HepG2 (cell line): ENCODE results near the gene SND1. TPM values are rescaled to one million over a fixed set of nuclear protein-coding genes. Genes with fewer than 3 reads are reported as not detected.

Experiments
- ATAC-seq: fragments of 200-7000 bp; cut with Tn5 transposase; 3 replicates; pipeline ENCODE4 v1.9.1; 2020; ENCODE audit warnings: mild to moderate bottlenecking, moderate library complexity
- BruUV-seq: library from RNA; stranded (reverse); fragments of 400-500 nt; replicated peaks from 2 replicates; lab custom pipeline; 2021; lab: Mats Ljungman, UMichigan
- CTCF ChIA-PET: fragments of 300-600 bp; formaldehyde crosslinking; extraction: SDS; loops from one replicate; lab custom pipeline; 2021; ENCODE audit warnings: low total read pairs, inconsistent platforms, low intra/inter-chr PET ratio; lab: Yijun Ruan, JAX
- POLR2A ChIA-PET: fragments of 350-600 bp; sonication (Branson Sonifier 250); formaldehyde crosslinking; loops from one replicate; lab custom pipeline; 2020; ENCODE audit warnings: antibody characterized with exemption, inconsistent platforms; lab: Yijun Ruan, JAX
- DNase-seq: peaks from one replicate; pipeline ENCODE4 v3.0.0-alpha.2; 2015; ENCODE audit warnings: low spot score
- FAIRE-seq: peaks from 3 replicates; lab custom pipeline; 2011; peaks lifted over from hg19 to GRCh38; lab: Jason Lieb, UNC
- H2AFZ ChIP-seq: one replicate; pipeline ENCODE4 v1.6.1; 2011; ENCODE audit warnings: low read length, inconsistent platforms
- H3K27ac ChIP-seq: fragments of 300-600 bp; 3 replicates; pipeline ENCODE4 v1.8.0; 2011; ENCODE audit warnings: mixed run types, mild to moderate bottlenecking, mixed read lengths, low read length, inconsistent platforms; ENCODE audit not compliant: insufficient read depth; ENCODE audit errors: extremely low read length
- H3K27me3 ChIP-seq, 2 experiments: fragments of 200-600 bp in 1 of 2; 2 replicates in 1 of 2; 3 replicates in 1 of 2; pipeline versions ENCODE4 v1.6.0 to v1.8.0; 2011; ENCODE audit warnings: low read length in 2 of 2, mild to moderate bottlenecking in 2 of 2, moderate library complexity in 2 of 2, inconsistent platforms in 1 of 2; ENCODE audit not compliant: insufficient read depth in 2 of 2, control insufficient read depth in 1 of 2
- H3K36me3 ChIP-seq, 2 experiments: fragments of 200-600 bp in 1 of 2; replicated peaks in 1 of 2; 2 replicates in 1 of 2; 3 replicates in 1 of 2; pipeline versions ENCODE4 v1.5.1 to v1.8.0; 2011; ENCODE audit warnings: low read length in 2 of 2, inconsistent platforms in 1 of 2; ENCODE audit not compliant: insufficient read depth in 2 of 2, control insufficient read depth in 1 of 2
- H3K4me1 ChIP-seq: 2 replicates; pipeline ENCODE4 v1.5.1; 2012; ENCODE audit warnings: low read length, inconsistent platforms; ENCODE audit not compliant: insufficient read depth
- H3K4me2 ChIP-seq: 2 replicates; pipeline ENCODE4 v1.6.0; 2011; ENCODE audit warnings: low read depth, low read length, inconsistent platforms
- H3K4me3 ChIP-seq, 3 experiments: fragments of 200-600 bp in 1 of 3; sonication (generic), shearing (Covaris generic) in 1 of 3; replicated peaks in 1 of 3; 2 replicates each; pipeline ENCODE4 v1.5.1; 2011 to 2016; ENCODE audit warnings: low read length in 3 of 3, inconsistent platforms in 2 of 3, low read depth in 2 of 3, mild to moderate bottlenecking in 2 of 3, control low read depth in 1 of 3, mixed read lengths in 1 of 3; ENCODE audit not compliant: insufficient read depth in 1 of 3
- H3K79me2 ChIP-seq: one replicate; pipeline ENCODE4 v1.6.1; 2011; ENCODE audit warnings: low read length, inconsistent platforms; ENCODE audit not compliant: insufficient read depth
- H3K9ac ChIP-seq: 2 replicates; pipeline ENCODE4 v1.6.0; 2011; ENCODE audit warnings: mild to moderate bottlenecking, low read depth, low read length, inconsistent platforms; ENCODE audit not compliant: insufficient read depth
- H3K9me3 ChIP-seq: 2 replicates; pipeline ENCODE4 v1.5.1; 2012; ENCODE audit warnings: mild to moderate bottlenecking, low read length
- H4K20me1 ChIP-seq: 2 replicates; pipeline ENCODE4 v1.6.0; 2011; ENCODE audit warnings: inconsistent platforms, mild to moderate bottlenecking, low read length, moderate library complexity; ENCODE audit not compliant: insufficient read depth
- GMEB1 ChIP-seq: sonication (generic); formaldehyde crosslinking; IDR thresholded peaks from 2 replicates; pipeline ENCODE4 v1.5.1; 2020; ENCODE audit warnings: missing genetic modification reagents, mild to moderate bottlenecking, borderline replicate concordance
- MAFK ChIP-seq, 2 experiments: IDR thresholded peaks in 1 of 2; conservative IDR thresholded peaks in 1 of 2; 2 replicates each; pipeline ENCODE4 v1.6.1; 2011; ENCODE audit warnings: improper control_type of control experiment in 2 of 2, low read length in 2 of 2
- POLR2AphosphoS5 ChIP-seq: IDR thresholded peaks from 2 replicates; pipeline ENCODE4 v1.6.1; 2012; ENCODE audit warnings: low read depth, low read length
- ZHX2 ChIP-seq, 2 experiments: sonication (generic) in 1 of 2; formaldehyde crosslinking in 1 of 2; IDR thresholded peaks; 2 replicates each; pipeline versions ENCODE4 v1.6.1 to v1.9.0; 2014 to 2022; ENCODE audit warnings: antibody characterized with exemption in 1 of 2, borderline replicate concordance in 1 of 2, inconsistent platforms in 1 of 2, low read depth in 1 of 2, missing genetic modification reagents in 1 of 2
- ZNF160 ChIP-seq: sonication (generic); formaldehyde crosslinking; IDR thresholded peaks from 2 replicates; pipeline ENCODE4 v1.8.0; 2022; ENCODE audit warnings: mild to moderate bottlenecking, inconsistent platforms, missing genetic modification reagents
- ZNF329 ChIP-seq: sonication (generic); formaldehyde crosslinking; IDR thresholded peaks from 2 replicates; pipeline ENCODE4 v1.9.0; 2021; ENCODE audit warnings: low read depth, mild to moderate bottlenecking, missing genetic modification reagents
- ZNF790 ChIP-seq: sonication (generic); formaldehyde crosslinking; IDR thresholded peaks from 2 replicates; pipeline ENCODE4 v1.8.0; 2022; ENCODE audit warnings: missing genetic modification reagents, mild to moderate bottlenecking, borderline replicate concordance
- ZUFSP ChIP-seq: sonication (generic); formaldehyde crosslinking; IDR thresholded peaks from 2 replicates; pipeline ENCODE4 v1.9.0; 2021; ENCODE audit warnings: missing genetic modification reagents, mild to moderate bottlenecking, borderline replicate concordance
- WGBS: methylation state at CpG from one replicate; pipeline ENCODE4 v1.1.6; 2017; ENCODE audit warnings: low lambda C conversion rate; 5-methylcytosine and 5-hydroxymethylcytosine counted together
- in situ Hi-C: cut with HindIII; loops from 2 replicates; pipeline ENCODE4 v1.10.0; 2017; ENCODE audit warnings: low pct_unique_long_range_greater_than_20kb; ENCODE audit not compliant: extremely low pct_ligation_motif_present
- intact Hi-C: fragments of 100-400 bp; cut with micrococcal nuclease; formaldehyde crosslinking; loops from one replicate; pipeline ENCODE4 v1.10.0; 2022; ENCODE audit not compliant: unreplicated experiment
- polyA plus RNA-seq, 8 experiments: library from polyadenylated mRNA; depleted of rRNA in 3 of 8; stranded (reverse) in 7 of 8; unstranded in 1 of 8; fragments of >200 nt; fragmentation: Illumina TruSeq in 4 of 8; extraction: Trizol in 4 of 8; gene quantifications; 2 replicates each; pipeline versions ENCODE4 v1.2.1 to v1.2.3, GENCODE V29; 2011 to 2016; ENCODE audit warnings: low read depth in 4 of 8, missing spikeins in 1 of 8, mixed read lengths in 1 of 8; ENCODE audit not compliant: insufficient read depth in 1 of 8
- total RNA-seq, 5 experiments: library from RNA; depleted of rRNA; stranded (reverse); fragments of >200 nt; fragmentation: Illumina TruSeq; extraction: Trizol; gene quantifications; 2 replicates each; pipeline ENCODE4 v1.2.3, GENCODE V29; 2016; ENCODE audit warnings: low read depth in 1 of 5

The SND1 gene
- total and polyA plus RNA-seq, 2 of the 13 experiments (the other 11 are each of a cell fraction or from before 2014, with no cell fraction given), result 110 to 182 TPM

- Histone ChIP-seq H3K9ac (no peak overlapping the region), H3K4me3 (no peak overlapping the region), H3K27ac (no peak overlapping the region), H3K27me3 (no peaks in the 10 kb centered on the region), H3K36me3 (peaks cover 24 to 83% of the 10 kb centered on the region in 2 experiments), H2AFZ (no peak overlapping the region), H3K79me2 (peaks cover 18% of the 10 kb centered on the region), H4K20me1 (no peaks in the 10 kb centered on the region; the same call in 1 of the 2 replicates), H3K9me3 (peaks cover 7% of the 10 kb centered on the region), H3K4me1 (no peaks in the 10 kb centered on the region), H3K4me2 (no peak overlapping the region)
- no peak for FAIRE-seq
- TF ChIP-seq ZUFSP (no peak), ZNF160 (no peak), ZNF329 (CRISPR knock-in tag) (no peak), GMEB1 (no peak), POLR2AphosphoS5 (no peak), MAFK (conservative IDR thresholded peaks at IDR 0.05 in 1 of 2, IDR thresholded peaks at IDR 0.05 in 1 of 2; ENCODE audit: low read length in 2 of 2) (peak; percentile 21 to 35; a peak in 1 of 4 replicates), ZHX2 (IDR thresholded peaks at IDR 0.05; ENCODE audit: low read depth) (no peak), ZHX2 (CRISPR knock-in tag; IDR thresholded peaks at IDR 0.05; ENCODE audit: borderline replicate concordance) (no peak), ZNF790 (no peak)
- no TSS peak for BruUV-seq
- CTCF ChIA-PET, result no interaction called here
- in situ Hi-C loops (no loop called here), intact Hi-C loops (no loop called here)
- DNase-seq, result no peak
- no peak for ATAC-seq
- POLR2A ChIA-PET, result no interaction called here
- WGBS, result 96% methylated on average over 4 of the region's 4 CpGs
Measured at GRCh38 chr7:127711872-127712271, 59.9 kb downstream of the SND1 start.
